SK-N-MC (cell line): ENCODE measurements around the gene RECQL5.

Source experiments
- DNase-seq: peaks from one replicate; pipeline ENCODE4 v3.0.0-alpha.2; 2011; ENCODE audit warnings: low read depth, low spot score
- H3K27ac ChIP-seq: fragments of 200-600 bp; sonication (generic); 2 replicates; pipeline ENCODE4 v1.5.1; 2016; ENCODE audit warnings: mixed run types
- H3K36me3 ChIP-seq: fragments of 200-600 bp; sonication (generic); 2 replicates; pipeline ENCODE4 v1.6.1; 2017; ENCODE audit warnings: antibody characterized with exemption, low read length, mixed read lengths; ENCODE audit not compliant: insufficient read depth
- H3K4me3 ChIP-seq: fragments of 200-600 bp; sonication (generic); 2 replicates; pipeline ENCODE4 v1.5.1; 2016
- H3K9ac ChIP-seq: fragments of 200-600 bp; sonication (generic); 2 replicates; pipeline ENCODE4 v1.8.0; 2017; ENCODE audit warnings: mixed run types, mixed read lengths; ENCODE audit not compliant: insufficient read length
- H3K9me3 ChIP-seq: fragments of 200-600 bp; sonication (generic); 2 replicates; pipeline ENCODE4 v1.6.1; 2017; ENCODE audit warnings: low read depth, mild to moderate bottlenecking, antibody characterized with exemption, low read length, moderate library complexity, mixed read lengths
- EZH2 ChIP-seq: fragments of 200-600 bp; sonication (generic); IDR thresholded peaks from one replicate; pipeline ENCODE4 v1.6.1; 2017; ENCODE audit warnings: antibody characterized with exemption
- FOXP2 ChIP-seq: optimal IDR thresholded peaks from 2 replicates; pipeline ENCODE3; 2011; ENCODE audit warnings: mild to moderate bottlenecking, moderate library complexity; ENCODE audit not compliant: insufficient read depth; ENCODE audit errors: extremely low read length, control extremely low read depth
- POLR2AphosphoS5 ChIP-seq: IDR thresholded peaks from 2 replicates; pipeline ENCODE4 v1.6.1; 2012; ENCODE audit warnings: mild to moderate bottlenecking, low read depth, low read length, borderline replicate concordance

RECQL5 gene

GRCh38 chr17:75679706-75680211, 12.8 kb upstream of the RECQL5 start:
- H3K9me3 ChIP-seq, result no peaks in the 10 kb centered on the region
- H3K9ac ChIP-seq, result no peak overlapping the region
- H3K27ac ChIP-seq, result no peak overlapping the region
- no peak for DNase-seq
- peaks cover 24% of the 10 kb centered on the region for H3K36me3 ChIP-seq
- TF ChIP-seq POLR2AphosphoS5 (no peak), FOXP2 (no peak), EZH2 (no peak)
- H3K4me3 ChIP-seq, result no peak overlapping the region

GRCh38 chr17:75676461-75676860, 9.5 kb upstream of the RECQL5 start:
- Histone ChIP-seq H3K9me3 (no peaks in the 10 kb centered on the region), H3K27ac (no peak overlapping the region), H3K36me3 (peaks cover 44% of the 10 kb centered on the region), H3K4me3 (no peak overlapping the region), H3K9ac (no peak overlapping the region)
- no peak for DNase-seq
- TF ChIP-seq FOXP2 (no peak), POLR2AphosphoS5 (no peak), EZH2 (no peak)

GRCh38 chr17:75673487-75673886, 6.5 kb upstream of the RECQL5 start:
- no peak overlapping the region for H3K4me3 ChIP-seq
- TF ChIP-seq POLR2AphosphoS5, result no peak
- TF ChIP-seq EZH2, result no peak
- no peak for TF ChIP-seq FOXP2
- peaks cover 59% of the 10 kb centered on the region for H3K36me3 ChIP-seq
- H3K27ac ChIP-seq, result no peak overlapping the region
- H3K9ac ChIP-seq, result no peak overlapping the region
- no peaks in the 10 kb centered on the region for H3K9me3 ChIP-seq
- no peak for DNase-seq

- no peak for DNase-seq
- no peak for TF ChIP-seq POLR2AphosphoS5
- no peak for TF ChIP-seq EZH2
- TF ChIP-seq FOXP2, result no peak
- Histone ChIP-seq H3K9me3 (no peaks in the 10 kb centered on the region), H3K4me3 (no peak overlapping the region), H3K27ac (no peak overlapping the region), H3K36me3 (peaks cover 51% of the 10 kb centered on the region), H3K9ac (no peak overlapping the region)
Measured at GRCh38 chr17:75672011-75672410, 5.1 kb upstream of the RECQL5 start.

- TF ChIP-seq EZH2 (no peak), FOXP2 (no peak), POLR2AphosphoS5 (no peak)
- Histone ChIP-seq H3K9ac (no peak overlapping the region), H3K36me3 (peaks cover 51% of the 10 kb centered on the region)
Measured at GRCh38 chr17:75670868-75671267, 3.9 kb upstream of the RECQL5 start.

GRCh38 chr17:75668489-75668888, 1.5 kb upstream of the RECQL5 start:
- Histone ChIP-seq H3K36me3 (peaks cover 52% of the 10 kb centered on the region), H3K4me3 (peak overlapping the region; percentile 94), H3K9ac (peak overlapping the region; percentile 95), H3K27ac (no peak overlapping the region), H3K9me3 (no peaks in the 10 kb centered on the region)
- no peak for TF ChIP-seq EZH2
- no peak for TF ChIP-seq FOXP2
- no peak for TF ChIP-seq POLR2AphosphoS5
- no peak for DNase-seq

More at GRCh38 chr17:75670868-75671267, 3.9 kb upstream of the RECQL5 start:
- DNase-seq, result no peak
- Histone ChIP-seq H3K9me3 (no peaks in the 10 kb centered on the region), H3K27ac (no peak overlapping the region), H3K4me3 (no peak overlapping the region)

- Histone ChIP-seq H3K27ac (no peak overlapping the region), H3K9me3 (no peaks in the 10 kb centered on the region), H3K4me3 (peak overlapping the region; percentile 94), H3K9ac (peak overlapping the region; percentile 95), H3K36me3 (peaks cover 46% of the 10 kb centered on the region)
- DNase-seq, result no peak
- TF ChIP-seq POLR2AphosphoS5, result no peak
- TF ChIP-seq FOXP2, result no peak
- TF ChIP-seq EZH2, result no peak
Measured at GRCh38 chr17:75667825-75668224, 871 bp upstream of the RECQL5 start.

GRCh38 chr17:75665981-75666380, 973 bp downstream of the RECQL5 start:
- no peak overlapping the region for H3K27ac ChIP-seq
- no peak for DNase-seq
- TF ChIP-seq EZH2 (no peak), FOXP2 (no peak), POLR2AphosphoS5 (no peak)
- no peaks in the 10 kb centered on the region for H3K9me3 ChIP-seq
- peak overlapping the region; percentile 94 for H3K4me3 ChIP-seq
- H3K36me3 ChIP-seq, result peaks cover 44% of the 10 kb centered on the region
- peak overlapping the region; percentile 95 for H3K9ac ChIP-seq

GRCh38 chr17:75664099-75664549, 2.8 kb downstream of the RECQL5 start:
- Histone ChIP-seq H3K36me3 (peaks cover 27% of the 10 kb centered on the region), H3K27ac (no peak overlapping the region), H3K9me3 (no peaks in the 10 kb centered on the region), H3K9ac (no peak overlapping the region), H3K4me3 (no peak overlapping the region)
- no peak for TF ChIP-seq EZH2
- no peak for TF ChIP-seq POLR2AphosphoS5
- TF ChIP-seq FOXP2, result no peak
- DNase-seq, result no peak
